ENCODE measurements around the gene MARS1.

DNA sequence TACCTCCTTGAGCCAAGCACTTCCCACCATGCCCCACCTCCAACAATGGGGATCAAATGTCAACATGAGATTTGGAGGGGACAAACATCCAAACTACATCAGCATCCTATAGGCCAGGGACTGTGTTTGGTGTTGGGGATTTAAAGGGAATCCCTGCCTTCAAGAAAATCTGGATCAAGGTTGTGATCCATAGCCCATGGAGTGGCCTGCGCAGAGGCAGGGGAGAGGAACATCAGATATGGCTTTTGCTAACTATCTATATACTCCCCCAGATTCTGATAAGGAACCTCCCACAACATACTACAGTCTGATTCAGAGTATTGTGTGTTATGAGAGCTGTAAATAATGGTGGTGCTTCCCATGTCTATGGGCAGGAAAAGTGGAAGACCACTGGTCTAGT lies 67.0 kb downstream of the MARS1 start:
- TF ChIP-seq, protein P1, sequence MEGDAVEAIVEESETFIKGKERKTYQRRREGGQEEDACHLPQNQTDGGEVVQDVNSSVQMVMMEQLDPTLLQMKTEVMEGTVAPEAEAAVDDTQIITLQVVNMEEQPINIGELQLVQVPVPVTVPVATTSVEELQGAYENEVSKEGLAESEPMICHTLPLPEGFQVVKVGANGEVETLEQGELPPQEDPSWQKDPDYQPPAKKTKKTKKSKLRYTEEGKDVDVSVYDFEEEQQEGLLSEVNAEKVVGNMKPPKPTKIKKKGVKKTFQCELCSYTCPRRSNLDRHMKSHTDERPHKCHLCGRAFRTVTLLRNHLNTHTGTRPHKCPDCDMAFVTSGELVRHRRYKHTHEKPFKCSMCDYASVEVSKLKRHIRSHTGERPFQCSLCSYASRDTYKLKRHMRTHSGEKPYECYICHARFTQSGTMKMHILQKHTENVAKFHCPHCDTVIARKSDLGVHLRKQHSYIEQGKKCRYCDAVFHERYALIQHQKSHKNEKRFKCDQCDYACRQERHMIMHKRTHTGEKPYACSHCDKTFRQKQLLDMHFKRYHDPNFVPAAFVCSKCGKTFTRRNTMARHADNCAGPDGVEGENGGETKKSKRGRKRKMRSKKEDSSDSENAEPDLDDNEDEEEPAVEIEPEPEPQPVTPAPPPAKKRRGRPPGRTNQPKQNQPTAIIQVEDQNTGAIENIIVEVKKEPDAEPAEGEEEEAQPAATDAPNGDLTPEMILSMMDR (IDR thresholded peaks at IDR 0.05), result no peak
- TF ChIP-seq POLR2A (IDR thresholded peaks at IDR 0.05), result no peak
